ENCODE data around the gene ATP11C.

ATP11C gene

DNA sequence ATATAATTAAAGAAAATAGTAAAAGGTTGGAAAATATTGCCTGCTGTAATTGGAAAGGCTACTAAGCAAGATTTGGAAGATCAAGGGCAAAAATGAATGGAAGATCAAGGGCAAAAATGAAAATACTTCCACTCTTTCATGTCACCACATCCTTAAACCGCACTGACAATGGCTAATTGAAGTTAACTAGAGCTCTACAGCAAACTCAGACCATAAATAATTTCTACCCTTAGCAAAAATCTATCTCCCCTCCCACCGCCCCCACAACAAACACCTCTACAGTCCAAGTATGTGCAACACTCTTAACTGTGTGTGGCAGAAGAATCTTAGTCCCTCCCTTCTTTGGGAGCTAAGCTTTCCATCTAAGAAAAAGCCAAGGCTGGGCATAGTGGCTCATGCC lies 27.1 kb downstream of the ATP11C start:
- Histone ChIP-seq H3K4me3 (no peak overlapping the region), H3K27ac (no peak overlapping the region)
- TF ChIP-seq, protein P1, sequence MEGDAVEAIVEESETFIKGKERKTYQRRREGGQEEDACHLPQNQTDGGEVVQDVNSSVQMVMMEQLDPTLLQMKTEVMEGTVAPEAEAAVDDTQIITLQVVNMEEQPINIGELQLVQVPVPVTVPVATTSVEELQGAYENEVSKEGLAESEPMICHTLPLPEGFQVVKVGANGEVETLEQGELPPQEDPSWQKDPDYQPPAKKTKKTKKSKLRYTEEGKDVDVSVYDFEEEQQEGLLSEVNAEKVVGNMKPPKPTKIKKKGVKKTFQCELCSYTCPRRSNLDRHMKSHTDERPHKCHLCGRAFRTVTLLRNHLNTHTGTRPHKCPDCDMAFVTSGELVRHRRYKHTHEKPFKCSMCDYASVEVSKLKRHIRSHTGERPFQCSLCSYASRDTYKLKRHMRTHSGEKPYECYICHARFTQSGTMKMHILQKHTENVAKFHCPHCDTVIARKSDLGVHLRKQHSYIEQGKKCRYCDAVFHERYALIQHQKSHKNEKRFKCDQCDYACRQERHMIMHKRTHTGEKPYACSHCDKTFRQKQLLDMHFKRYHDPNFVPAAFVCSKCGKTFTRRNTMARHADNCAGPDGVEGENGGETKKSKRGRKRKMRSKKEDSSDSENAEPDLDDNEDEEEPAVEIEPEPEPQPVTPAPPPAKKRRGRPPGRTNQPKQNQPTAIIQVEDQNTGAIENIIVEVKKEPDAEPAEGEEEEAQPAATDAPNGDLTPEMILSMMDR (IDR thresholded peaks at IDR 0.05), result no peak
- no peak for DNase-seq (ENCODE audit: low spot score)

DNA sequence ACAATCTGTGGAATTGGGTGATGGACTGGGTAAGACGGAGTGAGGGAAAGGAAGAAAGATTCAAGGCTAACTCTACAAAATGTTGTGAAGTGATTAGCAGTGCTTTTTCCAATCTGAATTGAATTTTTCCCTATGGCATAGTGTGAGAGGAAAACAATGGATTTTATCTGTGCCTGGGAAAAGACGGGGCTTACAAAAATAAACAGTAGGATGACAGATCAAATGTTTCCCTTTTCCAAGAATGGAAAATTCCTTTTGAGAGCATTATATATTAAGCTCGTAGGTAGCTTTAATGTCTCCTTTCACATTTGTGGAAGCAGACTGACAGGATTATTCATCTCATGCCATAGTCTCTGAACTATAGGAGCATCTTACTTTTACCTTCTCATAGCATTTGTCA lies 27.8 kb downstream of the ATP11C start:
- TF ChIP-seq, protein P1 (IDR thresholded peaks at IDR 0.05), result no peak
- Histone ChIP-seq H3K4me3 (no peak overlapping the region), H3K27ac (no peak overlapping the region)
- no peak for DNase-seq (ENCODE audit: low spot score)

DNA sequence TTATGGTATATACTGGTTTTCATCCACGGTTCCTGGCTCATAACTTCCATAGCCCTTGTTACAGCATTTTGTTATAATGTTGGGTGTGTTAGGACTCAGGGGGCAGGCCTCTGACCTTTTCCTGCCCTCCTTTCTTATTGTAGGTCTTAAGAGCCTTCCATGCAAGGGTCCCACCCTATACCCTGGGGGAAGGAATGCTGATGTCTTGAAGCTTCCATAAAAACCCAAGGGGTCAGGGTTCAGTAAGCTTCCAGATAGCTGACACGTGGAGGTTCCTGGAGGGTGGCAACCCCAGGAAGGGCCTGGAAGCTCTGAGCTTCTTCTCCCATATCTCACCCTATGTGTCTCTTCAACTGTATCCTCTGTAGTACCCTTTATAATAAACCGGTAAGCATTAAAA lies 29.6 kb downstream of the ATP11C start:
- Histone ChIP-seq H3K27ac (no peak overlapping the region), H3K4me3 (no peak overlapping the region)
- TF ChIP-seq, protein P1 (IDR thresholded peaks at IDR 0.05), result no peak
- no peak for DNase-seq (ENCODE audit: low spot score)

DNA sequence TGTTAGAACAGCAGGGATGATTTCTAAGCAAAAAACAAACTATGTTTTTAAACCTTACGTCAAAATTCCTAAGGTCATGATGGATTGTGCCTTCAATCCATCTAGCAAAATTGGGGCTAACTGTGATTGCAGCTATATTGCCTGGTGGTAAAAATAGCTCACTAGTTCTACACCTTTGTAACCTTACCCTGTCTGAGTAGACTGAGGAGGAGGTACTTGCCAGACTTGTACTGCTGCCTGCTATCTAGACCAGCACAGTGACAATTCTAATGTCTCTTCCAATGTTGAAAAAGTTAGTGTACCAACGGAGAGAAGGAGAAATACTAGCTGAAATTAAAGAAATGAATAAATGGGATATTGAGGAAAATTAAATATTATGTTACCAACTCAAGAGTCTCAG lies 30.3 kb downstream of the ATP11C start:
- TF ChIP-seq, protein P1 (IDR thresholded peaks at IDR 0.05), result no peak
- no peak overlapping the region for H3K27ac ChIP-seq
- H3K4me3 ChIP-seq, result no peak overlapping the region
- DNase-seq (ENCODE audit: low spot score), result no peak

DNA sequence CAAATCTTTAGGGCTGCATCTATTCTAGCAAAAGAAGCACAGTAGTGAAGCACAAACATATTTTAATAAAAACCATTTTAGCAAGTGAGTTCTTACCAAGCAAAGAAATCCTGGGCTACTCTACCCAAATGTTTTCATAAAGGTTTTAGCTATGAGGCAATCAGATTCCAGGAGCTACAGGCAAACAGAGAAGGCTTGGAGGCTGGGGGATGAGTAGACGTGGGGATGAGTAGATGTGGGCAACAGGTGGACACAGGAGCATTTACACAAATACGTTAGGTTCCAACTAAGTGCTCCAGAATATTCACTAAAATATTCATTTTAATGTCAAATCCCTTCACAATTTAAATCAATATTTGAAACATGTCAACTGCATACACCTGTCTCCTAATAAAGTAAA lies 34.5 kb downstream of the ATP11C start:
- no peak for DNase-seq (ENCODE audit: low spot score)
- TF ChIP-seq, protein P1 (IDR thresholded peaks at IDR 0.05), result no peak
- no peak overlapping the region for H3K27ac ChIP-seq
- H3K4me3 ChIP-seq, result no peak overlapping the region

DNA sequence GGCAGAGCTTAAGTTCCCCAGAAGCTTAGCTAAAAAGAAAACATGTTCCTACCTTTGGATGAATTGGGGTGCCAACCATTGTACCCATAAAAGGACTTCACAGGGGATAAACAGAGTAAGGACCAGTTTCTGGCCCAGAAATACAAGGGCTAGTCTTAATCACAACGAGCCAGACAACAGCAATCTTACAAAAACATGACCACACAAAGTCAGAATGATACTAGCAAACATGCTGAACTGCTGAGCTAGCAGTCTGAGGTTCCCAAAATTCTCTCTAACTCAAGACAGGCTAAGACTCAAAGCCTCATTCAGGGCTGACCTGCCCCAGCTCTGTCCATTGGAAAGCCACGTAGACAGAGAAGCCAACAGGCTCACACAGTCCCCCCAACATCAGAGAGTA lies 40.3 kb downstream of the ATP11C start:
- no peak overlapping the region for H3K4me3 ChIP-seq
- TF ChIP-seq, protein P1 (IDR thresholded peaks at IDR 0.05), result no peak
- H3K27ac ChIP-seq, result no peak overlapping the region
- DNase-seq (ENCODE audit: low spot score), result no peak

DNA sequence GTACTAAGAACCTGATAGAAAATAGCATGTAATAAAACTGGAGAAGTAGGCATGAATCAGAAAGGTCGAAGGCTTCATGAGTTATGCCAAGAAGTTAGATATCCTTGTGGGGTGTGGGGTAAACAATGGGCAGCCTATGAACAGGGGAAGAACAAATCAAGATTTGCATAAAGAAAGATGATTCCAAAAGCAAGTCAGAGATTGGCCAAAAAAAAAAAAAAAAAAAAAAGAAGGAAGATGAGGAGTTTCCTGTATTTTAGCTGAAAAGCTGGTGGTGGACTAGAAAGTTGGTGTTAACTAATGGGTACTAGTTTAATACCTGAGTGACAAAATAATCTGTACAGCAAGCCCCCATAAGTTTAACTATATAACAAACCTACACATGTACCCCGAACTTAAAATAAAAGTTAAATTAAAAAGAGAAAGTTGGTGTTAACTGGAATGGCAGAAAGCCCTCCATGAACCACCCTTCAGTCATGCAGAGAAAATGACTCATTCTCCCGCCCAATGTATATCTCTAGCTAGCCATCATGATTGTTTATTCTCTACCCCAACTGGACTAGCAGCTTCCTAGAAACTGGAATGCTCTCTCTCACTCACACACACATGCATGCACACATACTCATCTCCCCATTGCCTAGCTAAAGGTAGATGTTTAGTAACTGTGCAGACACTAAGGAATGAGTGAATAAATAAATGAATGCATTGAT lies 41.7 kb downstream of the ATP11C start:
- no peak for DNase-seq (ENCODE audit: low spot score)
- Histone ChIP-seq H3K4me3 (no peak overlapping the region), H3K27ac (no peak overlapping the region)
- TF ChIP-seq, protein P1 (IDR thresholded peaks at IDR 0.05), result no peak

Data from coronary artery (tissue), 2 donors.